GM12878 (cell line): ENCODE data around the gene CMTM2.

Experiments used
- BCLAF1 ChIP-seq: fragments of 450-650 bp; IDR thresholded peaks from 2 replicates; pipeline ENCODE4 v1.6.1; 2017; ENCODE audit warnings: antibody characterized with exemption, mild to moderate bottlenecking, moderate library complexity
- CHD2 ChIP-seq: IDR thresholded peaks from 2 replicates; pipeline ENCODE4 v1.6.1; 2011; ENCODE audit warnings: low read depth, low read length, improper control_type of control experiment, borderline replicate concordance
- CTCF ChIP-seq, 3 experiments: IDR thresholded peaks in 2 of 3; conservative IDR thresholded peaks in 1 of 3; 2 replicates each; pipeline ENCODE4 v1.5.1; 2011; ENCODE audit warnings: low read depth in 3 of 3, low read length in 3 of 3, mild to moderate bottlenecking in 3 of 3, control low read depth in 2 of 3, moderate library complexity in 2 of 3, inconsistent platforms in 1 of 3, mixed read lengths in 1 of 3; ENCODE audit not compliant: control insufficient read depth in 2 of 3, insufficient read depth in 1 of 3; ENCODE audit errors: extremely low read depth in 1 of 3
- CUX1 ChIP-seq: IDR thresholded peaks from 2 replicates; pipeline ENCODE4 v1.6.1; 2012; ENCODE audit warnings: improper control_type of control experiment, low read depth, low read length; ENCODE audit not compliant: insufficient replicate concordance
- EGR1 ChIP-seq, 2 experiments: IDR thresholded peaks; 1 replicate in 1 of 2; 2 replicates in 1 of 2; pipeline ENCODE4 v1.6.1; 2011 to 2012; ENCODE audit warnings: low read depth in 2 of 2, low read length in 2 of 2, borderline replicate concordance in 1 of 2, mild to moderate bottlenecking in 1 of 2, moderate library complexity in 1 of 2
- JUND ChIP-seq: IDR thresholded peaks from 2 replicates; pipeline ENCODE4 v1.6.1; 2012; ENCODE audit warnings: low read depth, mild to moderate bottlenecking, low read length, improper control_type of control experiment, moderate library complexity
- NBN ChIP-seq: fragments of 450-650 bp; IDR thresholded peaks from 2 replicates; pipeline ENCODE4 v1.6.1; 2016
- POLR2A ChIP-seq: IDR thresholded peaks from 2 replicates; pipeline ENCODE4 v1.6.1; 2011; ENCODE audit warnings: low read depth, mild to moderate bottlenecking, low read length
- POLR2AphosphoS5 ChIP-seq: IDR thresholded peaks from 2 replicates; pipeline ENCODE4 v1.6.1; 2011; ENCODE audit warnings: mild to moderate bottlenecking, low read length, inconsistent platforms

DNA sequence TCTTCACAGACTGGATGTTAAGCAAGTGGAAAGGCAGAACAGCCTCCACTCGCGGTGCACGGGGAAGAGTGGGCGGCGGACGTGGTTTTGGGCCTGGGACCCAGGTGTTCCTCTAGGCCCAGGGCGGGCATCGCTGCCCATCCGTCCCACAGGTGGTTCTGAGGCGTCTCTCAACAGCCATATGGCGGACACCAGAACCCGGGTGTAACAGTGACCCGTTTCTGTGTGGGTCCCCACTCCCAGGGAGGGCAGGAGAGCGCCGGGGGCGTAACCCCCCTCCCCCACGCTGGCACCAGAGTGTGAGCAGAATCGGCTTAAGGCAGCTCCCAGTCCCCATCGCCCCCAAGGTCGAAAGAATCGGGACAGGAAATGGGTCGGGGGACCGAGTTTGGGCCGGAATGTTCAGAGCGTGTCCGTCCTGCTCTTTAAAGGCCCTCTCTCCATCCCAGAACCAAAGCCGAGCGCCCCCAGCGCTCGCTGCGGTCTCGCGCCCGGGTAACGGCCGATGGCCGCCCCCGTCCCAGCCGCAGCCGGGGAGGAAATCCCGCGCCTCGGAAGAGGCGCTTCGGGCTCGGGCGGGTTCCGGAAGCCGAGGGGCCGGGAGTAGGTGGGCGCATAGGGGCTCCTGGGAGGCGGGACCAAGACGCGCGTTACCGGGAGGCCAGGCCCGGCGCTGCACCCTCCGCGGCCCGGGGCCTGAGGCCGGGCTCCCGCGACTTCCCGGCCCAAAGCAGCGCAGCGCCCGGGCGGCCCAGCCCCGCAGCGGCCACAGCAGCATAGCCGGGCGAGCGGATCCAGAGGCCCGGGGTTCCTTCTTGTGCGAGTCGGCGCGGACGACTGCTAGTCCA, 29.8 kb upstream of the CMTM2 start, which contains the start of gene TK2:
- no peak for TF ChIP-seq JUND
- peak in 2 of 3 experiments; percentile 15 to 19; a peak in 1 of 6 replicates for TF ChIP-seq CTCF (IDR thresholded peaks at IDR 0.05 in 2 of 3, conservative IDR thresholded peaks at IDR 0.05 in 1 of 3; ENCODE audit: control insufficient read depth in 2 of 3, extremely low read depth in 1 of 3, insufficient read depth in 1 of 3, low read depth in 3 of 3, low read length in 3 of 3)
- TF ChIP-seq CHD2: no peak; the same call in 1 of the 2 replicates
- no peak for TF ChIP-seq CUX1
- TF ChIP-seq POLR2A: peak; percentile 80
- peak in 1 of 2 experiments; percentile 69; a peak in 1 of 3 replicates for TF ChIP-seq EGR1 (IDR thresholded peaks at IDR 0.05; ENCODE audit: borderline replicate concordance in 1 of 2, low read depth in 2 of 2, low read length in 2 of 2)
- TF ChIP-seq BCLAF1: no peak
- TF ChIP-seq POLR2AphosphoS5: no peak
- peak; percentile 72 for TF ChIP-seq NBN
